ENCODE results near the gene SLCO1A2.

SLCO1A2 gene

GRCh38 chr12:21264232-21264631 is 70.5 kb downstream of the SLCO1A2 start:
- Histone ChIP-seq H3K4me3 (ENCODE audit: low read length) (no peak overlapping the region), H3K27ac (ENCODE audit: low read length) (no peak overlapping the region), H3K36me3 (ENCODE audit: control insufficient read depth, low read depth, low read length) (no peaks in the 10 kb centered on the region), H3K9ac (ENCODE audit: low read length) (no peak overlapping the region), H3K4me1 (ENCODE audit: control insufficient read depth, low read depth, low read length) (no peaks in the 10 kb centered on the region), H3K27me3 (ENCODE audit: control insufficient read depth, insufficient read depth, low read length) (no peaks in the 10 kb centered on the region), H3K9me3 (ENCODE audit: control insufficient read depth, low read depth, low read length) (peaks cover 21% of the 10 kb centered on the region)

GRCh38 chr12:21257172-21257571 is 77.5 kb downstream of the SLCO1A2 start:
- H3K27me3 ChIP-seq (ENCODE audit: control insufficient read depth, insufficient read depth, low read length), result no peaks in the 10 kb centered on the region
- H3K4me3 ChIP-seq (ENCODE audit: low read length), result no peak overlapping the region
- H3K4me1 ChIP-seq (ENCODE audit: control insufficient read depth, low read depth, low read length), result no peaks in the 10 kb centered on the region
- H3K27ac ChIP-seq (ENCODE audit: low read length), result no peak overlapping the region
- no peak overlapping the region for H3K9ac ChIP-seq (ENCODE audit: low read length)
- H3K9me3 ChIP-seq (ENCODE audit: control insufficient read depth, low read depth, low read length), result peaks cover 16% of the 10 kb centered on the region
- H3K36me3 ChIP-seq (ENCODE audit: control insufficient read depth, low read depth, low read length), result no peaks in the 10 kb centered on the region

GRCh38 chr12:21252070-21252469 is 82.6 kb downstream of the SLCO1A2 start:
- H3K9me3 ChIP-seq (ENCODE audit: control insufficient read depth, low read depth, low read length), result peaks cover 2% of the 10 kb centered on the region
- H3K9ac ChIP-seq (ENCODE audit: low read length), result no peak overlapping the region
- H3K27ac ChIP-seq (ENCODE audit: low read length), result no peak overlapping the region
- H3K36me3 ChIP-seq (ENCODE audit: control insufficient read depth, low read depth, low read length), result no peaks in the 10 kb centered on the region
- H3K4me3 ChIP-seq (ENCODE audit: low read length), result no peak overlapping the region
- H3K27me3 ChIP-seq (ENCODE audit: control insufficient read depth, insufficient read depth, low read length), result no peaks in the 10 kb centered on the region
- no peaks in the 10 kb centered on the region for H3K4me1 ChIP-seq (ENCODE audit: control insufficient read depth, low read depth, low read length)

- Histone ChIP-seq H3K9me3 (ENCODE audit: control insufficient read depth, low read depth, low read length) (no peaks in the 10 kb centered on the region), H3K4me3 (ENCODE audit: low read length) (no peak overlapping the region), H3K27me3 (ENCODE audit: control insufficient read depth, insufficient read depth, low read length) (no peaks in the 10 kb centered on the region), H3K27ac (ENCODE audit: low read length) (no peak overlapping the region), H3K36me3 (ENCODE audit: control insufficient read depth, low read depth, low read length) (no peaks in the 10 kb centered on the region), H3K4me1 (ENCODE audit: control insufficient read depth, low read depth, low read length) (peaks cover 10% of the 10 kb centered on the region), H3K9ac (ENCODE audit: low read length) (no peak overlapping the region)
Observed at GRCh38 chr12:21248679-21249078, 86.0 kb downstream of the SLCO1A2 start.

- H3K36me3 ChIP-seq (ENCODE audit: control insufficient read depth, low read depth, low read length), result no peaks in the 10 kb centered on the region
- peaks cover under 1% of the 10 kb centered on the region for H3K4me1 ChIP-seq (ENCODE audit: control insufficient read depth, low read depth, low read length)
- H3K9ac ChIP-seq (ENCODE audit: low read length), result no peak overlapping the region
- H3K9me3 ChIP-seq (ENCODE audit: control insufficient read depth, low read depth, low read length), result no peaks in the 10 kb centered on the region
- H3K27me3 ChIP-seq (ENCODE audit: control insufficient read depth, insufficient read depth, low read length), result no peaks in the 10 kb centered on the region
- H3K27ac ChIP-seq (ENCODE audit: low read length), result no peak overlapping the region
- no peak overlapping the region for H3K4me3 ChIP-seq (ENCODE audit: low read length)
Observed at GRCh38 chr12:21239866-21240265, 94.9 kb downstream of the SLCO1A2 start.

GRCh38 chr12:21234395-21234794 is 100.3 kb downstream of the SLCO1A2 start:
- H3K4me1 ChIP-seq (ENCODE audit: control insufficient read depth, low read depth, low read length), result no peaks in the 10 kb centered on the region
- no peaks in the 10 kb centered on the region for H3K27me3 ChIP-seq (ENCODE audit: control insufficient read depth, insufficient read depth, low read length)
- no peaks in the 10 kb centered on the region for H3K36me3 ChIP-seq (ENCODE audit: control insufficient read depth, low read depth, low read length)
- no peaks in the 10 kb centered on the region for H3K9me3 ChIP-seq (ENCODE audit: control insufficient read depth, low read depth, low read length)
- no peak overlapping the region for H3K27ac ChIP-seq (ENCODE audit: low read length)
- H3K4me3 ChIP-seq (ENCODE audit: low read length), result no peak overlapping the region
- no peak overlapping the region for H3K9ac ChIP-seq (ENCODE audit: low read length)

GRCh38 chr12:21223930-21224329 is 110.8 kb downstream of the SLCO1A2 start:
- Histone ChIP-seq H3K36me3 (ENCODE audit: control insufficient read depth, low read depth, low read length) (no peaks in the 10 kb centered on the region), H3K27me3 (ENCODE audit: control insufficient read depth, insufficient read depth, low read length) (no peaks in the 10 kb centered on the region), H3K9me3 (ENCODE audit: control insufficient read depth, low read depth, low read length) (no peaks in the 10 kb centered on the region), H3K27ac (ENCODE audit: low read length) (no peak overlapping the region), H3K4me1 (ENCODE audit: control insufficient read depth, low read depth, low read length) (no peaks in the 10 kb centered on the region), H3K9ac (ENCODE audit: low read length) (no peak overlapping the region), H3K4me3 (ENCODE audit: low read length) (no peak overlapping the region)

- no peaks in the 10 kb centered on the region for H3K9me3 ChIP-seq (ENCODE audit: control insufficient read depth, low read depth, low read length)
- no peak overlapping the region for H3K4me3 ChIP-seq (ENCODE audit: low read length)
- no peaks in the 10 kb centered on the region for H3K36me3 ChIP-seq (ENCODE audit: control insufficient read depth, low read depth, low read length)
- no peak overlapping the region for H3K9ac ChIP-seq (ENCODE audit: low read length)
- no peaks in the 10 kb centered on the region for H3K4me1 ChIP-seq (ENCODE audit: control insufficient read depth, low read depth, low read length)
- H3K27ac ChIP-seq (ENCODE audit: low read length), result no peak overlapping the region
- H3K27me3 ChIP-seq (ENCODE audit: control insufficient read depth, insufficient read depth, low read length), result no peaks in the 10 kb centered on the region
Observed at GRCh38 chr12:21221778-21222177, 112.9 kb downstream of the SLCO1A2 start.

GRCh38 chr12:21221072-21221471 is 113.6 kb downstream of the SLCO1A2 start:
- no peaks in the 10 kb centered on the region for H3K36me3 ChIP-seq (ENCODE audit: control insufficient read depth, low read depth, low read length)
- no peak overlapping the region for H3K4me3 ChIP-seq (ENCODE audit: low read length)
- H3K27ac ChIP-seq (ENCODE audit: low read length), result no peak overlapping the region
- no peak overlapping the region for H3K9ac ChIP-seq (ENCODE audit: low read length)
- H3K9me3 ChIP-seq (ENCODE audit: control insufficient read depth, low read depth, low read length), result no peaks in the 10 kb centered on the region
- H3K27me3 ChIP-seq (ENCODE audit: control insufficient read depth, insufficient read depth, low read length), result no peaks in the 10 kb centered on the region
- no peaks in the 10 kb centered on the region for H3K4me1 ChIP-seq (ENCODE audit: control insufficient read depth, low read depth, low read length)

GRCh38 chr12:21220266-21220665 is 114.5 kb downstream of the SLCO1A2 start:
- Histone ChIP-seq H3K27me3 (ENCODE audit: control insufficient read depth, insufficient read depth, low read length) (no peaks in the 10 kb centered on the region), H3K4me1 (ENCODE audit: control insufficient read depth, low read depth, low read length) (no peaks in the 10 kb centered on the region), H3K9ac (ENCODE audit: low read length) (no peak overlapping the region), H3K27ac (ENCODE audit: low read length) (no peak overlapping the region), H3K36me3 (ENCODE audit: control insufficient read depth, low read depth, low read length) (no peaks in the 10 kb centered on the region), H3K4me3 (ENCODE audit: low read length) (no peak overlapping the region), H3K9me3 (ENCODE audit: control insufficient read depth, low read depth, low read length) (no peaks in the 10 kb centered on the region)

- H3K36me3 ChIP-seq (ENCODE audit: control insufficient read depth, low read depth, low read length), result no peaks in the 10 kb centered on the region
- no peaks in the 10 kb centered on the region for H3K4me1 ChIP-seq (ENCODE audit: control insufficient read depth, low read depth, low read length)
- no peak overlapping the region for H3K27ac ChIP-seq (ENCODE audit: low read length)
- no peak overlapping the region for H3K9ac ChIP-seq (ENCODE audit: low read length)
- no peaks in the 10 kb centered on the region for H3K27me3 ChIP-seq (ENCODE audit: control insufficient read depth, insufficient read depth, low read length)
- H3K4me3 ChIP-seq (ENCODE audit: low read length), result no peak overlapping the region
- H3K9me3 ChIP-seq (ENCODE audit: control insufficient read depth, low read depth, low read length), result no peaks in the 10 kb centered on the region
Observed at GRCh38 chr12:21219206-21219605, 115.5 kb downstream of the SLCO1A2 start.
